Mammary epithelial cell (primary cell): ENCODE measurements around the gene TBXA2R.

ENCODE experiments used
- CTCF ChIP-seq, 2 donors: IDR thresholded peaks in 1 of 2; conservative IDR thresholded peaks in 1 of 2; 2 replicates each; pipeline ENCODE4 v1.5.1; 2011 to 2012; ENCODE audit warnings: inconsistent platforms in 2 of 2, low read length in 2 of 2, mild to moderate bottlenecking in 2 of 2, control low read depth in 1 of 2, low read depth in 1 of 2; ENCODE audit not compliant: insufficient read depth in 1 of 2; ENCODE audit errors: extremely low read depth in 1 of 2
- EZH2 ChIP-seq: IDR thresholded peaks from 2 replicates; pipeline ENCODE4 v1.6.1; 2012; ENCODE audit warnings: low read length, inconsistent platforms, borderline replicate concordance

- TF ChIP-seq CTCF (conservative IDR thresholded peaks at IDR 0.05 in 1 of 2, IDR thresholded peaks at IDR 0.05 in 1 of 2; ENCODE audit: extremely low read depth in 1 of 2, insufficient read depth in 1 of 2, low read depth in 1 of 2, low read length in 2 of 2) (no peak), EZH2 (no peak)
These were observed 42.8 kb downstream of the TBXA2R start for GRCh38 chr19:3563709-3564524.
